ENCODE results near the gene SMURF2.

The SMURF2 gene

GRCh38 chr17:64661976-64662773 is at the start of gene SMURF2:
Gene SMURF2, minus strand, starts transcription at chr17:64662307. Its CDS starts 427 bp downstream, at chr17:64661880.
- peak; percentile 90 for DNase-seq

DNA sequence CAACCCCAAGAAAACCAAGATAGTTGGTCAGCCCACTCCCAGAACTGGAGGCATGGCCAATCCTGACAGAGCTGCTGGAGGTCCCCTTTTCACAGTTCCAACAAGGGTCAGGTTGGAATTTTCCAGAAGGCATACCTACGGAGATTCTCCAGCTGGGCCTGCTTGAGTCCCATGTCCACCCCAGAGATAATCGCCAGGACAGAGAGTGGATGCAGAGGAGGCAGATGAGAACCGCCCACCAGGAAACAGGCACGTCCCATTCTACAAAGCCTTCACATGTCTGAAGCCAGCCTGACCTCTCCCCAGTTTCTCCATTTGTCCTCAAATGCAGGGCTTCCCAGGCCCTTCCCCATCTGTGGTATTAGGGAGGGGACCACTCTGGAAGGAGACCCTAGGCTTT is 47.4 kb upstream of the SMURF2 start:
- no peak for DNase-seq

- DNase-seq, result no peak
Measured at GRCh38 chr17:64707050-64707591, 45.0 kb upstream of the SMURF2 start.

GRCh38 chr17:64706224-64707049 is 44.3 kb upstream of the SMURF2 start:
- no peak for DNase-seq

- DNase-seq, result no peak
Measured at GRCh38 chr17:64702815-64703214, 40.7 kb upstream of the SMURF2 start.

DNA sequence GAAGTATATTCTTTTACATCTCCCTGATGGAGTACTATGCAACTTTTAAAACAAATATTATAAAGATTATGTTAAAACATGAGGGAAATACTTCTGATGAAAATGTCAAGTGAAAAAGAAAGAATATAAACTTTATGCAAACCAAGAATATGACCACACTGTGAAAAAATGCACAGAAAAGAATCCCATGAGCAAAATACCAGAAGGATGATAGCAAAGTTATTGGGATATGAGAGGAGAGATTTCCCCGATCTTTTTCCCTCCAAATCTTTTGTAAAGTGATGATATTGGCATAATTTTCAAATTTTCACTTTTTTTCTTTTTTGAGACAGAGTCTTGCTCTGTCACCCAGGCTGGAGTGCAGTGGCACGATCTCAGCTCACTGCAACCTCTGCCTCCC is 36.6 kb upstream of the SMURF2 start:
- DNase-seq, result no peak

DNA sequence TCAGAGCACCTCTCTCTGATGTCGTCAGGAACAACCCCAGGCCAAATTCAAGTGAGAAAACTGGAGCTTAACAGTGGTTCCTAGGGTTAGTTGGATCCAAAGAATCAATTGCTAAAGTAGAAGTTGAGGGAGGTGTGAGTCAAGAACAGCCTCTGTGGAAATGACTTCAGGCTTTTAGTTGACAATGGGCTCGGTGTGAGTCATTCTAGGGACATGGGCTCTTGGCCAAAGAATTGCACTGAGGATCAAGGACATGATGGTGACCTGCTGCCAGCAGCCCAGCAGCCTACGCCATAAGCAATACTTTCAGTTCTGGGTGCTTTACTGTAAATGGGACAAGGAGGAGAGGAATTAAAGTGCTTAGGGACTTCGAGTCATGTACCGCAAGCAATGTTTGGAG is 32.1 kb upstream of the SMURF2 start:
- DNase-seq, result no peak

DNA sequence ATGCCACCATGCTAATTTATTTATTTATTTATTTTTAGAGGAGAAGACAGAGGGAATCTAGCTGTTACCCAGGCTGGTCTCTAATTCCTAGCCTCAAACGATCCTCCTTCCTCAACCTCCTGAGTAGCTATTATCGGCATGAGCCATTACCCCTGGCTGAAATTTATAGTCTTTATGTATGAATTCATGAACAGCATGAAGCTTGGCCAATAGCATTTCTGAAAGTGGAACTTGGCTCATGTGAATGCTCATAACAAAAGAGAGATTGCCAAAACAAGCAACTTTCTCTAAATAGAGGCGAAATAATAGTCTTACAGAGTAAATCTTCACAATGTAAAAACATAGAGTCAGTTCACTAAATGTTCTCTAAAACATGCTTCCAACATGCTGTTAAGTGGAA is 30.1 kb upstream of the SMURF2 start:
- DNase-seq, result no peak

DNA sequence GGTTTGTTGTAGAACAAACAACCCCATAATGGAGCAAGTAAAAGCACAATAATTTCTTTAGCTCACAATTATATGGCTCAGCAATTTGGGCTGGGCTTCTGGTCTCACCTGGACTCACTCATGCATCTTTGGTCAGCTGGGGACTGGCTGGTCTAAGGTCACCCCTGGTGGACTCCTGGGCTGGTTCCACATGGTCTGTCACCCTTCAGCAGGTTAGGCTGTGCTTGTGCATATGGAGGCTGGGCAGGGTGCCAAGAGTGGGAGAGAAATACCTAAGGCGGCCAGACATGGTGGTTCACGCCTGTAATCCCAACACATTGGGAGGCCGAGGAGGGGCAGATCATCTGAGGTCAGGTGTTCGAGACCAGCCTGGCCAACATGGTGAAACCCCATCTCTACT is 27.0 kb upstream of the SMURF2 start:
- no peak for DNase-seq

GRCh38 chr17:64688481-64688880 is 26.4 kb upstream of the SMURF2 start:
- DNase-seq, result no peak

- DNase-seq, result no peak
Measured at GRCh38 chr17:64687961-64688360, 25.9 kb upstream of the SMURF2 start.

DNA sequence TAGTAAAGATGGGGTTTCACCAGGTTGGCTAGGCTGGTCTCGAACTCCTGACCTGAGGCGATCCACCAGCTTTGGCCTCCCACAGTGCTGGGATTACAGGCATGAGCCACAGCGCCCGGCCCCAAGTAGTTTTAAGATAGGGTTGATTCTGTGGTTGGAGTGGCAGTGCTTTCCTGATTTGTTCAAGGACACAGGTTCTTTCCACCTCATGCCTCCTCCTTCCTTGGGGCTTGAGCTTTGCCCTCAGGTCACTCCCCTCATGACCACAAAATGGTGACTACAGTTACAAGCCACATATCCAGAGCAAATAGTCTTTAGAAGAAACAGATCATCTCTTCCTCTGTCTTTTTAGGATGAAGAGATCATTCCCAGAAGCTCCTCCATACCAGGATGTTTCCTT is 25.3 kb upstream of the SMURF2 start:
- DNase-seq, result no peak

- no peak for DNase-seq
Measured at GRCh38 chr17:64686705-64687104, 24.6 kb upstream of the SMURF2 start.

GRCh38 chr17:64685705-64686104 is 23.6 kb upstream of the SMURF2 start:
- no peak for DNase-seq

- no peak for DNase-seq
Measured at GRCh38 chr17:64683796-64684195, 21.7 kb upstream of the SMURF2 start.

DNA sequence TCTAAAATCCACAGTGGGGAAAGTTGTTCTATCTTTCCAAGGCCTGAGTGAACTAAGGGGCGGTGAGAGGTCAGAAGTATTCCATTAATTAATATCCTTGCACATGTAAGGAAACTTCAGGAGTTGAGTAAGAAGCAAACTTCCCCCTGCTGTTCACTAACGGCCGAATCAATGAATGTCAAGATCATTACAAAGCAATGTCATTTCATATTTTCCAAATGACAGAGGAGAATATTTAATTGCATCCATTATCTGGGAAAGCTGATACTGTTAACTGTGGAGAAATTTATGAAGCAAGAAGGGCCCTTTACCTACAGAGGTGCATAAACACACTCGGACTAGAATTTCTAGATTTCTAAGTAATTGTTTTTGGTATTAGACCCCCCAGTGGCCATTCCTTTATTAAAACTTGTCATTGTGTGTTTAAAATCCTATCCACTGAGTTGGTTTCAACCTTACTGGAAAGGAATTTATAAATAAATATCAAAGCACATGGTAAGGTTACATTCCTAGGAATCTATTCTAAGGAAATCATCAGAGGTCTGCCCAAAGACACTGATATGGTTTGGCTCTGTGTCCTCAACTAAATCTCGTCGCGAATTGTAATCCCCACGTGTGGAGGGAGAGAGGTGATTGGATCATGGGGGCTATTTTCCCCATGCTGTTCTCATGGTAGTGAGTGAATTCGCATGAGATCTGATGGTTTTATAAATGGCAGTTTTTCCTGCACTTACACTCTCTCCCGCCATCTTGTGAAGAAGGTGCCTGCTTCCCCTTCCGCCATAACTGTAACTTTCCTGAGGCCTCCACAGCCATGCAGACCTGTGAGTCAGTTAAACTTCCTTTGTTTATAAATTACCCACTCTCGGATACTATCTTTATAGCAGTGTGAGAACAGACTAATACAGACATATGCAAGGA is 20.4 kb upstream of the SMURF2 start:
- DNase-seq, result no peak

DNA sequence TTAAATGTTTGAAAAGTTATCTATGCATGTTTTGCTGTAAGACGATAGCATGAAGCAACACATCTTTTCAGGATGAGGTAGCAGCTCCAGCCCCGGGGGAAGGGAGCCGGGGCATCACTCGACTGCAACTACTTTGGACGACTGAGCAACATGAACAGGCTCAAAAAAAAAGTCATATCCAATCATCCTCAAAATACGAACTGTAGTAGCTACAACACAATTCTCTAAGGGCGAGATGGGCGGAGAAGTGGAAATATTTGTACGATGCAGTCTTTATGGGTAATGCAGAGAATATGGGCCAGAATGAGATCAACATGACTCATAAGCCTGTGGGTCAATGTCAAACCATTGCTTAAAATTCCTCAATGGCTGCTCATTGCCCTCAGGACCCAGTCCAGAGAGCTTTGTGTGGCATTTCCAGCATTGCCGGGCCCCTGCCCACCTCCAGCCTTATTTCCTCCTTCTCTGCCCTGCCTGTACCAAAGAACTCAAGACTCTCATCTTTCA is 17.7 kb upstream of the SMURF2 start:
- no peak for DNase-seq

DNA sequence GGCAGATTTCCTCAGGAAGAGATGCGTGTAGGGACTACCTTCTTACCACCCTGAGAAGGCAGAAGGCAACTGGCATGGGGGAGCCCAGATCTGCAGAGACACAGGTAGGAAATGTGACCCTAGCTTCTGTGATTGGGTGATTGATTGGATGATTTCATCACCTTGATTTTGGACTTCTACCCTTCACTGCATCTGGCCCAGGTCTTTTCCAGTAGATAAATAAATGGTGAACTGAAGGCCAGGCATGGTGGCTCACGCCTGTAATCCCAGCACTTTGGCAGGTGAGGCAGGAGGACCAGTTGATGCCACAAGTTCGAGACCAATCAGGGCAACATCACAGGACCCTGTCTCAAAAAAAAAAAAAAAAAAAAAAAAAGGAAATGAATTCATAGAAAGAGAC is 14.7 kb upstream of the SMURF2 start:
- DNase-seq, result no peak

DNA sequence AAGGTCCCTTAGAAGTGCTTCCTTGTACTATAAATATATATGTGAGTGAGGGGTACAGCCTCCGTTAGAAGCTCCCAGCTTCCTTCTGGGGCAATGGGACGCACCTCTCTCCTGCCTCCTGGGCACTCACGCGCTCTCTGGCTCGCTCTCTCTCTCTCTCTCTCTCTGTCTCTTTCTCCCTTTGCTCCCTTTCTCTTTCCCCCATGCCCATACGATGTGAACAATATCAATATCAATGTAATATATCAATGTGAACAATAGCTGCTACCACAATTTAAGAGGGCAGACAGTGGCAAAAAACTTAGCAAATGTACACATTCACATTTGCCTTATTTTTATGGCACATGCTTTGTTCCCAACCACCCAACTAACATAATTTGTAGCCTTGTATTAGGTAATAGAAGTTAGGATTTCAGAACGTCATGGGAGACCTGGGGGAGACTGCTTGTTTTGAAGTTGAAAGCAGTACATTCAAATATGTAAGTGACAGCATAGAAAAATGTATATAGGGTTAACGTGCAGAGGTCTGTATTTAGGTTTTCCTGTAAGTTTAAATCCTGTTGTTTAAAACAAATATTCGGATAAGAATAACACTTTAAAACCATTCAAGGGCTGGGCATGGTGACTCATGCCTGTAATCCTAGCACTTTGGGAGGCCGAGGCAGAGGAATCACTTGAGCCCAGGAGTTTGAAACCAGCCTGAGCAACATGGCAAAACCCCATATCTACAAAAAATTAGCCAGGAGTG is 8.9 kb upstream of the SMURF2 start:
- peak; percentile 1 for DNase-seq

- DNase-seq, result peak; percentile 11
Measured at GRCh38 chr17:64667807-64668721, 6.0 kb upstream of the SMURF2 start.
